Measurements from ENCODE around the gene CDKN1B.

CDKN1B gene

GRCh38 chr12:12696562-12697383 is 20.4 kb upstream of the CDKN1B start:
- in situ Hi-C loops (cut with MboI; ENCODE audit: low pct_unique_long_range_greater_than_20kb, low sequenced_read_pairs): loop anchor here (25.0 kb wide), 2 partner anchors 309 to 609 kb away; no protein-coding TSS in a partner anchor

GRCh38 chr12:12699345-12699744 is 17.8 kb upstream of the CDKN1B start:
- no peak for DNase-seq
- in situ Hi-C loops (cut with MboI; ENCODE audit: low pct_unique_long_range_greater_than_20kb, low sequenced_read_pairs): loop anchor here (25.0 kb wide), 2 partner anchors 312 to 612 kb away; no protein-coding TSS in a partner anchor

More at GRCh38 chr12:12696562-12697383, 20.4 kb upstream of the CDKN1B start:
- peak; percentile 95 for DNase-seq

- in situ Hi-C loops (cut with MboI; ENCODE audit: low pct_unique_long_range_greater_than_20kb, low sequenced_read_pairs): loop anchor here (25.0 kb wide), 1 partner anchor 88 kb away; the partner anchor contains the start of gene CREBL2
- DNase-seq: peak; percentile 33
These were observed 16.9 kb upstream of the CDKN1B start for GRCh38 chr12:12700254-12700653.

GRCh38 chr12:12701457-12701856 is 15.7 kb upstream of the CDKN1B start:
- no peak for DNase-seq
- in situ Hi-C loops (cut with MboI; ENCODE audit: low pct_unique_long_range_greater_than_20kb, low sequenced_read_pairs): loop anchor here (25.0 kb wide), 1 partner anchor 89 kb away; the partner anchor contains the start of gene CREBL2

- peak; percentile 89 for DNase-seq
- in situ Hi-C loops (cut with MboI; ENCODE audit: low pct_unique_long_range_greater_than_20kb, low sequenced_read_pairs): loop anchor here (25.0 kb wide), 1 partner anchor 92 kb away; the partner anchor contains the start of gene CREBL2
These were observed 12.5 kb upstream of the CDKN1B start for GRCh38 chr12:12704593-12705230.

GRCh38 chr12:12705838-12706520 is 11.2 kb upstream of the CDKN1B start:
- DNase-seq: peak; percentile 75
- in situ Hi-C loops (cut with MboI; ENCODE audit: low pct_unique_long_range_greater_than_20kb, low sequenced_read_pairs): loop anchor here (25.0 kb wide), 1 partner anchor 94 kb away; the partner anchor contains the start of gene CREBL2

- DNase-seq: no peak
- in situ Hi-C loops (cut with MboI; ENCODE audit: low pct_unique_long_range_greater_than_20kb, low sequenced_read_pairs): loop anchor here (25.0 kb wide), 1 partner anchor 102 kb away; the partner anchor contains the start of gene CREBL2
These were observed 3.3 kb upstream of the CDKN1B start for GRCh38 chr12:12713932-12714275.

- DNase-seq: peak; percentile 59
- in situ Hi-C loops (cut with MboI; ENCODE audit: low pct_unique_long_range_greater_than_20kb, low sequenced_read_pairs): loop anchor here (25.0 kb wide), 1 partner anchor 102 kb away; the partner anchor contains the start of gene CREBL2
These were observed 2.7 kb upstream of the CDKN1B start for GRCh38 chr12:12714276-12715021.

- DNase-seq: no peak
- in situ Hi-C loops (cut with MboI; ENCODE audit: low pct_unique_long_range_greater_than_20kb, low sequenced_read_pairs): loop anchor here (25.0 kb wide), 1 partner anchor 103 kb away; the partner anchor contains the start of gene CREBL2
These were observed 2.1 kb upstream of the CDKN1B start for GRCh38 chr12:12715128-12715458.

- DNase-seq: peak; percentile 90
These were observed 1.6 kb upstream of the CDKN1B start for GRCh38 chr12:12715459-12716150.

GRCh38 chr12:12716151-12716792 is 896 bp upstream of the CDKN1B start:
- peak; percentile 58 for DNase-seq
- in situ Hi-C loops (cut with MboI; ENCODE audit: low pct_unique_long_range_greater_than_20kb, low sequenced_read_pairs): loop anchor here (25.0 kb wide), 1 partner anchor 104 kb away; the partner anchor contains the start of gene CREBL2

More at GRCh38 chr12:12715459-12716150, 1.6 kb upstream of the CDKN1B start:
- in situ Hi-C loops (cut with MboI; ENCODE audit: low pct_unique_long_range_greater_than_20kb, low sequenced_read_pairs): loop anchor here (25.0 kb wide), 1 partner anchor 103 kb away; the partner anchor contains the start of gene CREBL2

- peak; percentile 61 for DNase-seq
- in situ Hi-C loops (cut with MboI; ENCODE audit: low pct_unique_long_range_greater_than_20kb, low sequenced_read_pairs): loop anchor here (25.0 kb wide), 1 partner anchor 105 kb away; the partner anchor contains the start of gene CREBL2
These were observed 615 bp downstream of the CDKN1B start for GRCh38 chr12:12717586-12718380.

GRCh38 chr12:12718381-12718759 is 1.2 kb downstream of the CDKN1B start:
- in situ Hi-C loops (cut with MboI; ENCODE audit: low pct_unique_long_range_greater_than_20kb, low sequenced_read_pairs): loop anchor here (25.0 kb wide), 1 partner anchor 106 kb away; the partner anchor contains the start of gene CREBL2
- DNase-seq: no peak

GRCh38 chr12:12718853-12719252 is 1.7 kb downstream of the CDKN1B start:
- peak; percentile 54 for DNase-seq
- in situ Hi-C loops (cut with MboI; ENCODE audit: low pct_unique_long_range_greater_than_20kb, low sequenced_read_pairs): loop anchor here (25.0 kb wide), 1 partner anchor 107 kb away; the partner anchor contains the start of gene CREBL2

- in situ Hi-C loops (cut with MboI; ENCODE audit: low pct_unique_long_range_greater_than_20kb, low sequenced_read_pairs): loop anchor here (25.0 kb wide), 1 partner anchor 107 kb away; the partner anchor contains the start of gene CREBL2
- peak; percentile 74 for DNase-seq
These were observed 2.3 kb downstream of the CDKN1B start for GRCh38 chr12:12719496-12719895.

GRCh38 chr12:12720052-12720451 is 2.9 kb downstream of the CDKN1B start:
- in situ Hi-C loops (cut with MboI; ENCODE audit: low pct_unique_long_range_greater_than_20kb, low sequenced_read_pairs): loop anchor here (25.0 kb wide), 1 partner anchor 108 kb away; the partner anchor contains the start of gene CREBL2
- DNase-seq: peak; percentile 44

Measured in KBM-7 (cell line).